Endothelial cell of umbilical vein (primary cell): ENCODE data around the gene SCN4A. TPM values are rescaled to one million over a fixed set of nuclear protein-coding genes. Genes with fewer than 3 reads are reported as not detected.

Experiments
- BruUV-seq: library from RNA; stranded (reverse); fragments of 400-500 nt; replicated peaks from 2 replicates; lab custom pipeline; 2021; lab: Mats Ljungman, UMichigan
- CTCF ChIA-PET: fragments of 300-600, 350-600 bp; sonication (Branson Sonifier 250); formaldehyde crosslinking; loops from one replicate; lab custom pipeline; 2021; ENCODE audit warnings: antibody characterized with exemption, inconsistent platforms; lab: Charles Lee
- POLR2A ChIA-PET: fragments of 300-600, 350-600 bp; sonication (Branson Sonifier 250); formaldehyde crosslinking; loops from one replicate; lab custom pipeline; 2021; ENCODE audit warnings: antibody characterized with exemption, inconsistent platforms; lab: Charles Lee
- DNase-seq: peaks from one replicate; pipeline ENCODE4 v3.0.0-alpha.2; 2011; ENCODE audit warnings: low read depth, low spot score
- FAIRE-seq: peaks from 2 replicates; lab custom pipeline; 2011; peaks lifted over from hg19 to GRCh38; lab: Jason Lieb, UNC
- H2AFZ ChIP-seq: 2 replicates; pipeline ENCODE4 v1.6.0; 2012; ENCODE audit warnings: low read depth, low read length, control low read depth, inconsistent platforms
- H3K27ac ChIP-seq: 2 replicates; pipeline ENCODE4 v1.5.1; 2011; ENCODE audit warnings: low read depth, mild to moderate bottlenecking, control low read depth, low read length, moderate library complexity; ENCODE audit not compliant: insufficient read depth
- H3K27me3 ChIP-seq, 2 experiments: 2 replicates each; pipeline versions ENCODE4 v1.6.0 to v1.6.1; 2011; ENCODE audit warnings: low read length in 2 of 2, mixed read lengths in 1 of 2; ENCODE audit not compliant: control insufficient read depth in 2 of 2, insufficient read depth in 2 of 2
- H3K36me3 ChIP-seq, 2 experiments: 2 replicates in 1 of 2; 3 replicates in 1 of 2; pipeline ENCODE4 v1.5.1; 2011; ENCODE audit warnings: low read length in 2 of 2, mild to moderate bottlenecking in 1 of 2, moderate library complexity in 1 of 2; ENCODE audit not compliant: control insufficient read depth in 2 of 2, insufficient read depth in 2 of 2; ENCODE audit errors: extremely low read depth in 1 of 2
- H3K4me1 ChIP-seq: 3 replicates; pipeline ENCODE4 v1.5.1; 2011; ENCODE audit warnings: mild to moderate bottlenecking, low read length; ENCODE audit not compliant: control insufficient read depth, insufficient read depth; ENCODE audit errors: extremely low read depth
- H3K4me2 ChIP-seq: 2 replicates; pipeline ENCODE4 v1.6.1; 2011; ENCODE audit warnings: low read length, control low read depth, mixed read lengths; ENCODE audit not compliant: insufficient read depth
- H3K4me3 ChIP-seq, 3 experiments: fragments of 200-600 bp in 1 of 3; sonication (generic), shearing (Covaris generic) in 1 of 3; replicated peaks in 1 of 3; 2 replicates each; pipeline ENCODE4 v1.5.1; 2011 to 2016; ENCODE audit warnings: control low read depth in 3 of 3, low read length in 3 of 3, mild to moderate bottlenecking in 2 of 3, inconsistent platforms in 1 of 3, low read depth in 1 of 3, moderate library complexity in 1 of 3; ENCODE audit not compliant: insufficient read depth in 1 of 3
- H3K79me2 ChIP-seq: 2 replicates; pipeline ENCODE4 v1.6.0; 2012; ENCODE audit warnings: low read length, inconsistent platforms; ENCODE audit not compliant: control insufficient read depth, insufficient read depth
- H3K9ac ChIP-seq: replicated peaks from 2 replicates; pipeline ENCODE3; 2011; ENCODE audit warnings: low read length, control low read depth; ENCODE audit not compliant: insufficient read depth; ENCODE audit errors: extremely low read depth
- H3K9me1 ChIP-seq: replicated peaks from 3 replicates; pipeline ENCODE4 v1.6.0; 2011; ENCODE audit warnings: mild to moderate bottlenecking, low read length; ENCODE audit not compliant: control insufficient read depth, insufficient read depth; ENCODE audit errors: extremely low read depth
- H3K9me3 ChIP-seq: replicated peaks from 2 replicates; pipeline ENCODE4 v1.5.1; 2012; ENCODE audit warnings: low read length, inconsistent platforms; ENCODE audit not compliant: control insufficient read depth, insufficient read depth
- H4K20me1 ChIP-seq: replicated peaks from 2 replicates; pipeline ENCODE3; 2011; ENCODE audit warnings: mild to moderate bottlenecking, low read length; ENCODE audit not compliant: control insufficient read depth, insufficient read depth; ENCODE audit errors: extremely low read depth
- CTCF ChIP-seq, 2 donors: IDR thresholded peaks; 1 replicate in 1 of 2; 2 replicates in 1 of 2; pipeline ENCODE4 v1.5.1; 2011; ENCODE audit warnings: low read length in 2 of 2, mild to moderate bottlenecking in 2 of 2, moderate library complexity in 2 of 2, control low read depth in 1 of 2, inconsistent platforms in 1 of 2, low read depth in 1 of 2; ENCODE audit not compliant: insufficient read depth in 1 of 2; ENCODE audit errors: extremely low read depth in 1 of 2
- FOS ChIP-seq: IDR thresholded peaks from 2 replicates; pipeline ENCODE4 v1.6.1; 2011; ENCODE audit warnings: mild to moderate bottlenecking, low read length, moderate library complexity, borderline replicate concordance; ENCODE audit not compliant: insufficient read depth
- GATA2 ChIP-seq: IDR thresholded peaks from 2 replicates; pipeline ENCODE4 v1.7.0; 2011; ENCODE audit warnings: low read depth, mild to moderate bottlenecking, moderate library complexity, mixed read lengths, low read length; ENCODE audit not compliant: insufficient read length, insufficient read depth
- JUN ChIP-seq: IDR thresholded peaks from 2 replicates; pipeline ENCODE4 v1.6.1; 2011; ENCODE audit warnings: borderline replicate concordance, low read depth; ENCODE audit not compliant: insufficient read length, insufficient read depth
- MYC ChIP-seq: IDR thresholded peaks from one replicate; pipeline ENCODE4 v1.6.1; 2011; ENCODE audit warnings: mild to moderate bottlenecking, low read depth, low read length
- POLR2AphosphoS5 ChIP-seq: IDR thresholded peaks from 2 replicates; pipeline ENCODE4 v1.6.1; 2012; ENCODE audit warnings: low read depth, mild to moderate bottlenecking, control low read depth, low read length, moderate library complexity; ENCODE audit not compliant: insufficient read depth
- dilution Hi-C: fragments of 300-500 bp; cut with MboI; formaldehyde crosslinking; loops from one replicate; pipeline ENCODE4 v1.15.0; 2019; ENCODE audit warnings: low sequenced_read_pairs; ENCODE audit not compliant: extremely low pct_ligation_motif_present
- intact Hi-C: fragments of 100-400 bp; cut with micrococcal nuclease; formaldehyde crosslinking; loops from one replicate; pipeline ENCODE4 v1.10.0; 2022
- polyA plus RNA-seq, 4 experiments: library from polyadenylated mRNA; depleted of rRNA in 3 of 4; stranded (reverse) in 3 of 4; unstranded in 1 of 4; fragments of >200 nt; gene quantifications; 2 replicates each; pipeline versions ENCODE4 v1.2.1 to v1.2.3, GENCODE V29; 2011 to 2012; ENCODE audit warnings: missing spikeins in 1 of 4
- total RNA-seq: library from RNA; stranded (reverse); gene quantifications from 2 replicates; pipeline ENCODE4 v1.2.3, GENCODE V29; 2021
- TF ChIP-seq, protein P1 (sequence below): IDR thresholded peaks from 2 replicates; pipeline ENCODE4 v1.6.1; 2011; ENCODE audit not compliant: insufficient read depth, insufficient read length

The SCN4A gene
- total and polyA plus RNA-seq, 2 donors (not counting 3 experiments of a cell fraction or from before 2014, with no cell fraction given): 0.01 to 0.40 TPM

GRCh38 chr17:63974594-63975192 is 2.0 kb upstream of the SCN4A start:
- FAIRE-seq (peak; percentile 90), DNase-seq (peak; percentile 51)
- Histone ChIP-seq H3K9me1 (no peaks in the 10 kb centered on the region), H3K27me3 (no peaks in the 10 kb centered on the region), H3K36me3 (no peaks in the 10 kb centered on the region), H3K9me3 (no peaks in the 10 kb centered on the region), H3K79me2 (no peaks in the 10 kb centered on the region), H2AFZ (peak overlapping the region; percentile 52), H3K27ac (peak overlapping the region; percentile 13), H4K20me1 (no peaks in the 10 kb centered on the region), H3K4me1 (peaks cover 13% of the 10 kb centered on the region), H3K4me2 (peak overlapping the region; percentile 33), H3K9ac (no peak overlapping the region), H3K4me3 (no peak overlapping the region)
- ChIA-PET POLR2A (no interaction called here), CTCF (interaction anchor here (0.8 to 4.8 kb wide), 5 partner anchors 10 to 159 kb away, joined by 3 to 27 read pairs (median 4); no protein-coding TSS in a partner anchor)
- BruUV-seq: no TSS peak
- dilution Hi-C loops (no loop called here), intact Hi-C loops (no loop called here)
- TF ChIP-seq POLR2AphosphoS5 (peak; percentile 35), CTCF (IDR thresholded peaks at IDR 0.05; ENCODE audit: extremely low read depth in 1 of 2, insufficient read depth in 1 of 2, low read depth in 1 of 2, low read length in 2 of 2) (no peak), JUN (peak; percentile 51), FOS (peak; percentile 86), MYC (no peak), GATA2 (no peak)
- TF ChIP-seq, protein P1, sequence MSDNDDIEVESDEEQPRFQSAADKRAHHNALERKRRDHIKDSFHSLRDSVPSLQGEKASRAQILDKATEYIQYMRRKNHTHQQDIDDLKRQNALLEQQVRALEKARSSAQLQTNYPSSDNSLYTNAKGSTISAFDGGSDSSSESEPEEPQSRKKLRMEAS: no peak
